DND-41 (cell line): ENCODE data around the gene PLEKHO2.

Experiments used
- CTCF ChIP-seq: IDR thresholded peaks from 2 replicates; pipeline ENCODE4 v1.5.1; 2012; ENCODE audit warnings: borderline replicate concordance, low read length, moderate library complexity, mild to moderate bottlenecking; ENCODE audit not compliant: poor library complexity, severe bottlenecking; ENCODE audit errors: extremely low read depth
- EZH2 ChIP-seq: IDR thresholded peaks from 3 replicates; pipeline ENCODE4 v1.6.1; 2012; ENCODE audit warnings: borderline replicate concordance, low read depth, mild to moderate bottlenecking, moderate library complexity, low read length, inconsistent platforms; ENCODE audit not compliant: severe bottlenecking

DNA sequence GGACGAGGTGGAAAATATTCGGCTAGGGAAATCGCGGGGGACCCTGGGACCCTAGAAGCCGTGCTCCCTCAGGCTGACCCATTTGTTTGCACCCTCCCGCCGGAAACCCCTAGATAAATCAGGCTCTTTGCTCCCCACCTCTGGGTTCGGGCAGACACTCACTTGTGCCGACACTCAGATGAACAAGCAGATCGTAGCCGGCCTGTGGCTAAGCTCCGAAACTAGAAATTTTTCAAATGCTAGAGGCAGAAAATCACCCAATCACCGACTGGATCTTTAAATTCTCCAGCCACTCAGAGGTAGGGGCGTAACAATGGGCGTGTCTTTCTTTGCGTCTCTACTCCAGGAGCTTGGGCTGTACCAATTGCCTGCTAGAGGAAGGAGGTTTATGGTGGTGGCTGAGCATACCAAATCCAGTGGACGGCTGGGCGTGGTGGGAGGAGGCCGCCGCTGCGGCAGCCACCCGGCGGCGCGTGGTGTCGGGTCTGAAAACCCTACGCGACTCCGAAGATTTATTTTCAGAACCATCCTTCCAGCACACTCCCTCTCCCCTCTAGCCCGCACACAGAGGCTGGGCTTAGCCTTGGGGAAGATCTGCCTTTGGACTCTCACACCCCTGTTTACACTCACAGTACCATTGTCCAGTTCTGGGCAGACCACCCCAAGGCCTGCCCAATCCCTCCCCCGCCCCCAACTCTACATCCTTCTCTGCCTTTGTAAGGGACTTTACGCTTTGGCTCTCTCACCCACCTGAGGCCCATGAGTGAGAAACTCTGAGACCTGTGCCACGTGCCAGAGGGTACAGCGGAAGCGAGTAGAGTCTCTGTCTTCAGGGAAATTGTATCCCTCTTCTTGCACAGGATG is 16.1 kb upstream of the PLEKHO2 start, which contains the start of gene PIF1:
- no peak for TF ChIP-seq CTCF
- no peak for TF ChIP-seq EZH2
